ENCODE results near the gene RNF167. TPM values are rescaled to one million over a fixed set of nuclear protein-coding genes. Genes with fewer than 3 reads are reported as not detected.
A peak's percentile ranks its signal among the peaks of the same experiment; 100 is the strongest.

The RNF167 gene
- total and polyA plus RNA-seq, 2 donors (not counting 3 experiments of a cell fraction or from before 2014, with no cell fraction given): 60.2 to 87.6 TPM

DNA sequence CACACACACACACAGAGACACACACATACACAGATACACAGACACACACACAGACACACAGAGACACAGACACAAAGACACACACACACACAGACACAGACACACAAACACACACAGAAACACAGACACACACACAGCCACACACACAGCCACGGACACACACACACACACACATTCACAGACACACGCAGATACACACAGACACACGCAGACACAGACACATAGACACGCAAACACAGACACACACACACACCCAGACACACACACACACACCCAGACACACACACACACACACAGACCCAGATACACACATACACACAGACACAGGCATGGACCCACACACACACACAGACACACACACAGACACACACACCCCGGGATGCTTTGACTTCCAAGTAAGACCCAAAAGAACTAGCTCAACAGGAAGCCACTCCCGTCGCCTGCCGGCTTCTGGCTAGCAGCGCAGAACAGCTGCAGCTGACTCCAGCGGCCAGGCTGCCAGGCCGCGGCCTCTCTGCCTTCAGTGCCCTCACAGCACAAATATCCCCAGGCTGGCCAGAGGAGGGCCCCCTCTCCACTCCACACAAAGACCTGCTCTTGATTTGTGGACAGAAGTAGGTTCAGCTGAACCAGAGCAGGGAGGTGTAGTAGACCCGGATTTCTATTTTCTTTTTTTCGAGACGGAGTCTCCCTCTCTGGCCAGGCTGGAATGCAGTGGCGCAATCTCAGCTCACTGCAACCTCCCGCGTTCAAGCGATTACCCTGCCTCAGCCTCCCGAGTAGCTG lies 31.2 kb upstream of the RNF167 start:
- no peak overlapping the region for H3K4me3 ChIP-seq (replicated peaks in 1 of 3; ENCODE audit: insufficient read depth in 1 of 3, low read depth in 1 of 3, low read length in 3 of 3)
- FAIRE-seq (peak; percentile 97), DNase-seq (ENCODE audit: low read depth, low spot score) (peak; percentile 95)
- no peaks in the 10 kb centered on the region for H3K27me3 ChIP-seq (ENCODE audit: control insufficient read depth in 2 of 2, insufficient read depth in 2 of 2, low read length in 2 of 2)
- no peaks in the 10 kb centered on the region for H3K4me1 ChIP-seq (ENCODE audit: control insufficient read depth, extremely low read depth, insufficient read depth, low read length)
- H2AFZ ChIP-seq (ENCODE audit: low read depth, low read length): peak overlapping the region; percentile 73
- no peak overlapping the region for H3K4me2 ChIP-seq (ENCODE audit: insufficient read depth, low read length)
- no peaks in the 10 kb centered on the region for H3K9me1 ChIP-seq (replicated peaks; ENCODE audit: control insufficient read depth, extremely low read depth, insufficient read depth, low read length)
- no peaks in the 10 kb centered on the region for H3K36me3 ChIP-seq (ENCODE audit: control insufficient read depth in 2 of 2, extremely low read depth in 1 of 2, insufficient read depth in 2 of 2, low read length in 2 of 2)
- POLR2A ChIA-PET: interaction anchor here (0.8 to 1.5 kb wide), 4 partner anchors 31 to 112 kb away, joined by 3 to 10 read pairs (median 4); partner anchors contain the start of genes RNF167, SLC25A11 and SPAG7
- intact Hi-C loops (cut with micrococcal nuclease): loop anchor here (1.0 to 2.0 kb wide), 5 partner anchors 30 to 153 kb away; partner anchors contain the start of genes CAMTA2, PFN1 and SPAG7
- no TSS peak for BruUV-seq (replicated peaks)
- no peak overlapping the region for H3K27ac ChIP-seq (ENCODE audit: insufficient read depth, low read depth, low read length)
- dilution Hi-C loops (cut with MboI; ENCODE audit: extremely low pct_ligation_motif_present, low sequenced_read_pairs): no loop called here
- TF ChIP-seq, protein P1, sequence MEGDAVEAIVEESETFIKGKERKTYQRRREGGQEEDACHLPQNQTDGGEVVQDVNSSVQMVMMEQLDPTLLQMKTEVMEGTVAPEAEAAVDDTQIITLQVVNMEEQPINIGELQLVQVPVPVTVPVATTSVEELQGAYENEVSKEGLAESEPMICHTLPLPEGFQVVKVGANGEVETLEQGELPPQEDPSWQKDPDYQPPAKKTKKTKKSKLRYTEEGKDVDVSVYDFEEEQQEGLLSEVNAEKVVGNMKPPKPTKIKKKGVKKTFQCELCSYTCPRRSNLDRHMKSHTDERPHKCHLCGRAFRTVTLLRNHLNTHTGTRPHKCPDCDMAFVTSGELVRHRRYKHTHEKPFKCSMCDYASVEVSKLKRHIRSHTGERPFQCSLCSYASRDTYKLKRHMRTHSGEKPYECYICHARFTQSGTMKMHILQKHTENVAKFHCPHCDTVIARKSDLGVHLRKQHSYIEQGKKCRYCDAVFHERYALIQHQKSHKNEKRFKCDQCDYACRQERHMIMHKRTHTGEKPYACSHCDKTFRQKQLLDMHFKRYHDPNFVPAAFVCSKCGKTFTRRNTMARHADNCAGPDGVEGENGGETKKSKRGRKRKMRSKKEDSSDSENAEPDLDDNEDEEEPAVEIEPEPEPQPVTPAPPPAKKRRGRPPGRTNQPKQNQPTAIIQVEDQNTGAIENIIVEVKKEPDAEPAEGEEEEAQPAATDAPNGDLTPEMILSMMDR (IDR thresholded peaks at IDR 0.05; ENCODE audit: extremely low read depth in 1 of 2, insufficient read depth in 1 of 2, low read depth in 1 of 2, low read length in 2 of 2): peak; percentile 89
- TF ChIP-seq JUN (IDR thresholded peaks at IDR 0.05; ENCODE audit: borderline replicate concordance, insufficient read depth, insufficient read length, low read depth): no peak
- TF ChIP-seq FOS (IDR thresholded peaks at IDR 0.05; ENCODE audit: borderline replicate concordance, insufficient read depth, low read length): no peak
- no peak for TF ChIP-seq MYC (IDR thresholded peaks at IDR 0.05; ENCODE audit: low read depth, low read length)
- TF ChIP-seq POLR2AphosphoS5 (IDR thresholded peaks at IDR 0.05; ENCODE audit: insufficient read depth, low read depth, low read length): peak; percentile 58
- TF ChIP-seq, protein P2, sequence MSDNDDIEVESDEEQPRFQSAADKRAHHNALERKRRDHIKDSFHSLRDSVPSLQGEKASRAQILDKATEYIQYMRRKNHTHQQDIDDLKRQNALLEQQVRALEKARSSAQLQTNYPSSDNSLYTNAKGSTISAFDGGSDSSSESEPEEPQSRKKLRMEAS (IDR thresholded peaks at IDR 0.05; ENCODE audit: insufficient read depth, insufficient read length): no peak
- no peak for TF ChIP-seq POLR2A (IDR thresholded peaks at IDR 0.05; ENCODE audit: low read depth, low read length)
- H3K9me3 ChIP-seq (replicated peaks; ENCODE audit: control insufficient read depth, insufficient read depth, low read length): no peaks in the 10 kb centered on the region
- no peak overlapping the region for H3K9ac ChIP-seq (replicated peaks; ENCODE audit: extremely low read depth, insufficient read depth, low read length)
- H3K79me2 ChIP-seq (ENCODE audit: control insufficient read depth, insufficient read depth, low read length): no peaks in the 10 kb centered on the region
- no peaks in the 10 kb centered on the region for H4K20me1 ChIP-seq (replicated peaks; ENCODE audit: control insufficient read depth, extremely low read depth, insufficient read depth, low read length)
- CTCF ChIA-PET: interaction anchor here (0.6 to 3.1 kb wide), 43 partner anchors 9 to 341 kb away, joined by 3 to 71 read pairs (median 6); partner anchors contain the start of genes ARRB2, C17orf107, CAMTA2 and ENO3

Measured in endothelial cell of umbilical vein (primary cell).